DND-41 (cell line): ENCODE data around the gene ENOPH1.

Source experiments
- EZH2 ChIP-seq: IDR thresholded peaks from 3 replicates; pipeline ENCODE4 v1.6.1; 2012; ENCODE audit warnings: borderline replicate concordance, low read depth, mild to moderate bottlenecking, moderate library complexity, low read length, inconsistent platforms; ENCODE audit not compliant: severe bottlenecking
- TF ChIP-seq, protein P1 (sequence below): IDR thresholded peaks from 2 replicates; pipeline ENCODE4 v1.5.1; 2012; ENCODE audit warnings: borderline replicate concordance, low read length, moderate library complexity, mild to moderate bottlenecking; ENCODE audit not compliant: poor library complexity, severe bottlenecking; ENCODE audit errors: extremely low read depth

DNA sequence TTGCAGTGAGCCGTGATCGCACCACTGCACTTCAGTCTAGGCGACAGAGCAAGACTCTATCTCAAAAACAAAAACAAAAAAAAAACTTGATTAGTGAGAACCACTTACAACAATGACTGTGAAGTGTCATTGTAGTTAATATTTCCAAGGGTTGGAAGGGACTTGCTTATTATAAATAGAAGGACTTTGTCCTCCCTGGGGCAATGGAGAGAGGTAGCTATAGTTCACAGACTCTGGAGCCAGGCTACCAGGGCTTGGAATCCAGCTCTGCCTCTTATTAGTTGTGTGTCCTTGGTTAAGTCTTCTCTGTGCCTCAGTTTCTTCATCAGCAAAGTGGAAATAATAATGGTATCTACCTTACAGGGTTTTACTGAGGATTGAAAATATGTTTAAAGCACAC lies 79.8 kb downstream of the ENOPH1 start:
- TF ChIP-seq, protein P1, sequence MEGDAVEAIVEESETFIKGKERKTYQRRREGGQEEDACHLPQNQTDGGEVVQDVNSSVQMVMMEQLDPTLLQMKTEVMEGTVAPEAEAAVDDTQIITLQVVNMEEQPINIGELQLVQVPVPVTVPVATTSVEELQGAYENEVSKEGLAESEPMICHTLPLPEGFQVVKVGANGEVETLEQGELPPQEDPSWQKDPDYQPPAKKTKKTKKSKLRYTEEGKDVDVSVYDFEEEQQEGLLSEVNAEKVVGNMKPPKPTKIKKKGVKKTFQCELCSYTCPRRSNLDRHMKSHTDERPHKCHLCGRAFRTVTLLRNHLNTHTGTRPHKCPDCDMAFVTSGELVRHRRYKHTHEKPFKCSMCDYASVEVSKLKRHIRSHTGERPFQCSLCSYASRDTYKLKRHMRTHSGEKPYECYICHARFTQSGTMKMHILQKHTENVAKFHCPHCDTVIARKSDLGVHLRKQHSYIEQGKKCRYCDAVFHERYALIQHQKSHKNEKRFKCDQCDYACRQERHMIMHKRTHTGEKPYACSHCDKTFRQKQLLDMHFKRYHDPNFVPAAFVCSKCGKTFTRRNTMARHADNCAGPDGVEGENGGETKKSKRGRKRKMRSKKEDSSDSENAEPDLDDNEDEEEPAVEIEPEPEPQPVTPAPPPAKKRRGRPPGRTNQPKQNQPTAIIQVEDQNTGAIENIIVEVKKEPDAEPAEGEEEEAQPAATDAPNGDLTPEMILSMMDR, result no peak
- TF ChIP-seq EZH2, result no peak
